MM.1S (cell line): Measurements from ENCODE around the gene NDUFAF4.

Experiments used
- DNase-seq: peaks from one replicate; pipeline ENCODE4 v3.0.0-alpha.2; 2015
- H2AFZ ChIP-seq: fragments of 300-600 bp; sonication (generic); 2 replicates; pipeline ENCODE4 v1.6.0; 2016; ENCODE audit warnings: antibody characterized with exemption, low read length
- H3F3A ChIP-seq: fragments of 300-600 bp; sonication (generic); 2 replicates; pipeline ENCODE4 v1.6.1; 2016; ENCODE audit warnings: mild to moderate bottlenecking, antibody characterized with exemption, low read length, moderate library complexity, mixed read lengths; ENCODE audit not compliant: insufficient read depth
- H3K27ac ChIP-seq: fragments of 300-600 bp; sonication (generic); 2 replicates; pipeline ENCODE4 v1.5.1; 2016; ENCODE audit warnings: mild to moderate bottlenecking, low read length
- H3K27me3 ChIP-seq: fragments of 300-600 bp; sonication (generic); replicated peaks from 2 replicates; pipeline ENCODE4 v1.6.0; 2016; ENCODE audit warnings: low read length; ENCODE audit not compliant: insufficient read depth
- H3K36me3 ChIP-seq: fragments of 300-600 bp; sonication (generic); replicated peaks from 2 replicates; pipeline ENCODE4 v1.6.1; 2016; ENCODE audit warnings: mild to moderate bottlenecking, low read length, mixed read lengths; ENCODE audit not compliant: insufficient read depth
- H3K4me1 ChIP-seq: fragments of 300-600 bp; sonication (generic); 2 replicates; pipeline ENCODE4 v1.6.1; 2016; ENCODE audit warnings: low read length, mixed read lengths
- H3K4me2 ChIP-seq: fragments of 300-600 bp; sonication (generic); 2 replicates; pipeline ENCODE4 v1.6.0; 2016; ENCODE audit warnings: low read depth, low read length
- H3K4me3 ChIP-seq: fragments of 300-600 bp; sonication (generic); 2 replicates; pipeline ENCODE4 v1.5.1; 2016; ENCODE audit warnings: low read length, mixed read lengths
- H3K79me2 ChIP-seq: fragments of 300-600 bp; sonication (generic); 2 replicates; pipeline ENCODE4 v1.6.1; 2016; ENCODE audit warnings: mixed run types, low read length, mixed read lengths
- H3K9ac ChIP-seq: fragments of 300-600 bp; sonication (generic); 2 replicates; pipeline ENCODE4 v1.6.1; 2016; ENCODE audit warnings: low read length, mixed read lengths
- H3K9me2 ChIP-seq: fragments of 300-600 bp; sonication (generic); replicated peaks from 2 replicates; pipeline ENCODE4 v1.6.1; 2016; ENCODE audit warnings: mild to moderate bottlenecking, low read length, mixed read lengths; ENCODE audit not compliant: insufficient read depth
- H3K9me3 ChIP-seq: fragments of 300-600 bp; sonication (generic); replicated peaks from 2 replicates; pipeline ENCODE4 v1.6.1; 2016; ENCODE audit warnings: mild to moderate bottlenecking, low read length, mixed read lengths; ENCODE audit not compliant: insufficient read depth
- H4K20me1 ChIP-seq: fragments of 300-600 bp; sonication (generic); 2 replicates; pipeline ENCODE4 v1.6.1; 2016; ENCODE audit warnings: mild to moderate bottlenecking, low read length, moderate library complexity, mixed read lengths; ENCODE audit not compliant: insufficient read depth
- EZH2 ChIP-seq: fragments of 300-600 bp; sonication (generic); optimal IDR thresholded peaks from 2 replicates; pipeline ENCODE3; 2017; ENCODE audit warnings: low read depth, mild to moderate bottlenecking, antibody characterized with exemption, low read length, mixed read lengths
- EZH2phosphoT487 ChIP-seq: fragments of 300-600 bp; sonication (generic); IDR thresholded peaks from 2 replicates; pipeline ENCODE4 v1.6.1; 2018; ENCODE audit warnings: antibody characterized with exemption, low read length
- TF ChIP-seq, protein P1 (sequence below): fragments of 300-600 bp; sonication (generic); IDR thresholded peaks from 2 replicates; pipeline ENCODE4 v1.5.1; 2016; ENCODE audit warnings: antibody characterized with exemption, low read length, mixed read lengths

NDUFAF4 gene

DNA sequence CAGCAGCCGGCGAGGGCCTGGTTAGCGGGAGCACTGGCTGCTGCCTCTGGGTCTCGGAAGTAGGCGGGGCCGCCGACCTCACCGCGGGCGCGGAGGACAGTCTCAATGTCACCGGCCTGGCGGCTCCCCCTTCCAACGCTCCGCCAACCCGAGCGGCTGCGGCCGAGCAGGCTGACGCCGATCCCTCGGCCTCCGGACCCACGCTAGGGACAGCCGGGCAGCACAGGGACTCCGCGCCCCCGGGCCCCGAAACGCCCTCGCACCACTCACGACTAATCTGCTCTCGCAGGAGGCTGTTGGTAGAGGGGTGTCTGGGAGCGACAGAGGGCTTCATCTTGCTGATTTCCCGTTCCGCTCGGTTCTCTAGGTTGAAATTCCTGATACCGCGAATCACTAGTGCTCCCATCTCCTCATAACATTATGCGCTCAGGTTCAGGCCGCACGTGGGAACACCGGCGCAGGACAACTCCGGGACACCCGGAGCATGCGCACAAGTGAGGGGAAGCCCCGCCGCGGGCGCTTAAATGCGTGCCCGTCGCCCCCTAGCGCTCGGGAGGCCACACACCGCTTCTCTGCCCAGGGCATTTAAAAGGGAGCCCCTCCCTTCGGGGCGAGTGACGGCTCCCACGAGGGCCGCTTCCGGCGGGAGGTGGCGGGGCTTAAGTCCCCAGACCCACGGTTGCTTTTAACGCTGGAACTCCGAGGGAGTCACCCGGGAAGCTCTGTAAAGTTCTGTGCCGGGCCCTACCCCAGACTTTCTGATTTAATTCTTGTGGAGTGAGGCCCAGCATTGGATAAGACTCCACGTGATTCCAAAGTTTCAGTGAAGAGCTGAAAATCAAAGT, at the start of gene NDUFAF4:
TSS of gene NDUFAF4 (minus strand) at position 496 of the 845 bp plus-strand sequence. CDS start at position 406, 90 bp downstream.
- Histone ChIP-seq H3K9me2 (no peaks in the 10 kb centered on the region), H3K4me1 (peaks cover 20% of the 10 kb centered on the region), H4K20me1 (no peaks in the 10 kb centered on the region), H3K9me3 (no peaks in the 10 kb centered on the region), H3K9ac (peak within 1 kb of the TSS; percentile 98), H3F3A (peaks cover 15% of the 10 kb centered on the region), H3K27me3 (no peaks in the 10 kb centered on the region), H3K4me2 (peak within 1 kb of the TSS; percentile 93), H3K79me2 (peaks cover 49% of the 10 kb centered on the region), H3K36me3 (peaks cover 16% of the 10 kb centered on the region; the same call in 1 of the 2 replicates), H3K27ac (peak within 1 kb of the TSS; percentile 98), H3K4me3 (peak within 1 kb of the TSS; percentile 99), H2AFZ (peak within 1 kb of the TSS; percentile 90)
- no peak for TF ChIP-seq EZH2phosphoT487
- TF ChIP-seq, protein P1, sequence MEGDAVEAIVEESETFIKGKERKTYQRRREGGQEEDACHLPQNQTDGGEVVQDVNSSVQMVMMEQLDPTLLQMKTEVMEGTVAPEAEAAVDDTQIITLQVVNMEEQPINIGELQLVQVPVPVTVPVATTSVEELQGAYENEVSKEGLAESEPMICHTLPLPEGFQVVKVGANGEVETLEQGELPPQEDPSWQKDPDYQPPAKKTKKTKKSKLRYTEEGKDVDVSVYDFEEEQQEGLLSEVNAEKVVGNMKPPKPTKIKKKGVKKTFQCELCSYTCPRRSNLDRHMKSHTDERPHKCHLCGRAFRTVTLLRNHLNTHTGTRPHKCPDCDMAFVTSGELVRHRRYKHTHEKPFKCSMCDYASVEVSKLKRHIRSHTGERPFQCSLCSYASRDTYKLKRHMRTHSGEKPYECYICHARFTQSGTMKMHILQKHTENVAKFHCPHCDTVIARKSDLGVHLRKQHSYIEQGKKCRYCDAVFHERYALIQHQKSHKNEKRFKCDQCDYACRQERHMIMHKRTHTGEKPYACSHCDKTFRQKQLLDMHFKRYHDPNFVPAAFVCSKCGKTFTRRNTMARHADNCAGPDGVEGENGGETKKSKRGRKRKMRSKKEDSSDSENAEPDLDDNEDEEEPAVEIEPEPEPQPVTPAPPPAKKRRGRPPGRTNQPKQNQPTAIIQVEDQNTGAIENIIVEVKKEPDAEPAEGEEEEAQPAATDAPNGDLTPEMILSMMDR = peak; percentile 86
- DNase-seq = peak; percentile 95

DNA sequence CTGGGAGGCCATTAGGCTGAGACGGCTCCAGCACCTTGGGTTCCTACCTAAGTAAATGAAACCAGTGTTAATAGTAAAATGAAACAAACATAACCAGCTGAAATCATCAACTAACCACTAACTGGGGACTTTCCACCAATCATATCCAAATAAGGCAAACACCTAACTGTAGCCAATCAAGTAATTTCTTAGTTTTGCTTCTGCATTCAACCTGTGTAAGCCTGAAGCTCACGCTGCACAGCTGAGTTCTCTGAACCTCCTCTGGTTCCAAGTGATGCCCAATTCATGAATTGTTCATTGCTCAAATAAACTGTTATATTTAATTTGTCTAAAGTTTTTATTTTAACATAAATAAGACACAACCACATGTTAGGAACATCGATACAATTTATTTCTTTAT, 49.4 kb upstream of the NDUFAF4 start:
- no peaks in the 10 kb centered on the region for H3K9me3 ChIP-seq
- TF ChIP-seq, protein P1 = no peak
- TF ChIP-seq EZH2 (no peak), EZH2phosphoT487 (no peak)
- H3K4me1 ChIP-seq = peaks cover 21% of the 10 kb centered on the region
- no peaks in the 10 kb centered on the region for H3K27me3 ChIP-seq
- H3K79me2 ChIP-seq = no peaks in the 10 kb centered on the region
- peaks cover 11% of the 10 kb centered on the region for H3F3A ChIP-seq
- H3K36me3 ChIP-seq = no peaks in the 10 kb centered on the region
- 0 out of 2 replicates have a peak overlapping the region, but pooled peaks have one; percentile 2 for H3K9ac ChIP-seq
- peak; percentile 92 for DNase-seq
- H4K20me1 ChIP-seq = no peaks in the 10 kb centered on the region
- no peak overlapping the region for H3K4me3 ChIP-seq
- H3K9me2 ChIP-seq = no peaks in the 10 kb centered on the region
- H3K4me2 ChIP-seq = peak overlapping the region; percentile 70; the same call in 1 of the 2 replicates
- H2AFZ ChIP-seq = no peak overlapping the region; the same call in 1 of the 2 replicates
- peak overlapping the region; percentile 77; the same call in 1 of the 2 replicates for H3K27ac ChIP-seq

DNA sequence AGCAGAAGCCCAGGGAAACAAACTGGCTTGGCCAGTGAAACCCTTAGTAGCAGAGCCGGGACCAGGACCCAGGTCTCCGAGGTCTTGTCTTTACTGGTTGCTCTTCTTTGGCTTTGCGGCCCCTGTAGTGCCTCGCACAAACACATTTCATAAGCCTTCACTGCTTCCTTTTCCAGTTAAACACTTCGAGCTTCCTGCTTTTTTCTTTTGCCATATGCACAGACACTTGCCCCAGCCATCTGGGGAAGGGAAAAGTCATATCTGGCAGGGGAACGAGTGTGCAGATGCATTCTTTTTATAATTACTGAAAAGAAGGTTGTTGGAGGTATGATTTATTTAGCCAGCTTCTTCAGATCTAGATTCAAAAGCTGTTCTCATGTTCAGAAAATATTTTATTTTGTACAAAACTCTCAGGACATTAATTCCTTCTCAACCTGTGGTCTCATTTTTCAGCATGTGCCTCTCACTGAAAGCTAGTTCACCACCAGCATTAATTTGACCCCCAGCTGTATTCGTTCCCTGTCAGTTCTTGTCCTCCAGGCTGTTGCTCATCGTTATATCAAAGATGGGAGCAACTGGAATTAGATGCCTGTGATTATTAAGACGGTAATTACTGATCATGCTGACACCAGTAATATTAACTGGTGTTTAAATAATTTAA, 46.0 kb upstream of the NDUFAF4 start:
- no peaks in the 10 kb centered on the region for H3K36me3 ChIP-seq
- peaks cover 11% of the 10 kb centered on the region for H3F3A ChIP-seq
- H3K4me2 ChIP-seq = no peak overlapping the region
- H2AFZ ChIP-seq = no peak overlapping the region
- no peaks in the 10 kb centered on the region for H3K9me2 ChIP-seq
- no peak for TF ChIP-seq EZH2
- no peak for TF ChIP-seq EZH2phosphoT487
- TF ChIP-seq, protein P1 = no peak
- H3K4me3 ChIP-seq = no peak overlapping the region
- no peak for DNase-seq
- no peaks in the 10 kb centered on the region for H4K20me1 ChIP-seq
- H3K27me3 ChIP-seq = no peaks in the 10 kb centered on the region
- no peaks in the 10 kb centered on the region for H3K79me2 ChIP-seq
- H3K9me3 ChIP-seq = no peaks in the 10 kb centered on the region
- peaks cover 23% of the 10 kb centered on the region for H3K4me1 ChIP-seq
- no peak overlapping the region for H3K27ac ChIP-seq
- no peak overlapping the region for H3K9ac ChIP-seq
